ENCODE data around the gene NCK2.

The NCK2 gene

GRCh38 chr2:105893011-105893995, 148.6 kb downstream of the NCK2 start:
- Histone ChIP-seq H3K27ac (ENCODE audit: low read length) (no peak overlapping the region), H2AFZ (ENCODE audit: low read length) (no peak overlapping the region), H3K9ac (ENCODE audit: low read length) (no peak overlapping the region), H3K27me3 (replicated peaks; ENCODE audit: insufficient read depth, low read length) (no peaks in the 10 kb centered on the region), H3K4me1 (ENCODE audit: low read length) (no peaks in the 10 kb centered on the region), H3K9me2 (replicated peaks; ENCODE audit: insufficient read depth, low read length) (no peaks in the 10 kb centered on the region), H3K36me3 (replicated peaks; ENCODE audit: insufficient read depth, low read length) (peaks cover 21% of the 10 kb centered on the region), H3K9me3 (replicated peaks; ENCODE audit: insufficient read depth, low read length) (no peaks in the 10 kb centered on the region), H3K79me2 (ENCODE audit: low read length) (peaks cover 58% of the 10 kb centered on the region), H3K4me2 (ENCODE audit: low read depth, low read length) (no peak overlapping the region), H3K4me3 (ENCODE audit: low read length) (no peak overlapping the region), H4K20me1 (ENCODE audit: insufficient read depth, low read length) (no peaks in the 10 kb centered on the region; the same call in 1 of the 2 replicates), H3F3A (ENCODE audit: insufficient read depth, low read length) (no peaks in the 10 kb centered on the region)
- TF ChIP-seq, protein P1, sequence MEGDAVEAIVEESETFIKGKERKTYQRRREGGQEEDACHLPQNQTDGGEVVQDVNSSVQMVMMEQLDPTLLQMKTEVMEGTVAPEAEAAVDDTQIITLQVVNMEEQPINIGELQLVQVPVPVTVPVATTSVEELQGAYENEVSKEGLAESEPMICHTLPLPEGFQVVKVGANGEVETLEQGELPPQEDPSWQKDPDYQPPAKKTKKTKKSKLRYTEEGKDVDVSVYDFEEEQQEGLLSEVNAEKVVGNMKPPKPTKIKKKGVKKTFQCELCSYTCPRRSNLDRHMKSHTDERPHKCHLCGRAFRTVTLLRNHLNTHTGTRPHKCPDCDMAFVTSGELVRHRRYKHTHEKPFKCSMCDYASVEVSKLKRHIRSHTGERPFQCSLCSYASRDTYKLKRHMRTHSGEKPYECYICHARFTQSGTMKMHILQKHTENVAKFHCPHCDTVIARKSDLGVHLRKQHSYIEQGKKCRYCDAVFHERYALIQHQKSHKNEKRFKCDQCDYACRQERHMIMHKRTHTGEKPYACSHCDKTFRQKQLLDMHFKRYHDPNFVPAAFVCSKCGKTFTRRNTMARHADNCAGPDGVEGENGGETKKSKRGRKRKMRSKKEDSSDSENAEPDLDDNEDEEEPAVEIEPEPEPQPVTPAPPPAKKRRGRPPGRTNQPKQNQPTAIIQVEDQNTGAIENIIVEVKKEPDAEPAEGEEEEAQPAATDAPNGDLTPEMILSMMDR (IDR thresholded peaks at IDR 0.05; ENCODE audit: low read length), result no peak
- TF ChIP-seq EZH2 (optimal IDR thresholded peaks at IDR 0.05; ENCODE audit: low read depth, low read length) (no peak), EZH2phosphoT487 (IDR thresholded peaks at IDR 0.05; ENCODE audit: low read length) (no peak)
- DNase-seq, result no peak

GRCh38 chr2:105894327-105894944, 149.7 kb downstream of the NCK2 start:
- TF ChIP-seq, protein P1 (IDR thresholded peaks at IDR 0.05; ENCODE audit: low read length), result no peak
- Histone ChIP-seq H3K36me3 (replicated peaks; ENCODE audit: insufficient read depth, low read length) (peaks cover 21% of the 10 kb centered on the region), H3F3A (ENCODE audit: insufficient read depth, low read length) (no peaks in the 10 kb centered on the region), H3K27me3 (replicated peaks; ENCODE audit: insufficient read depth, low read length) (no peaks in the 10 kb centered on the region), H3K9me2 (replicated peaks; ENCODE audit: insufficient read depth, low read length) (no peaks in the 10 kb centered on the region), H3K9me3 (replicated peaks; ENCODE audit: insufficient read depth, low read length) (no peaks in the 10 kb centered on the region), H3K4me2 (ENCODE audit: low read depth, low read length) (no peak overlapping the region), H3K4me1 (ENCODE audit: low read length) (no peaks in the 10 kb centered on the region), H4K20me1 (ENCODE audit: insufficient read depth, low read length) (no peaks in the 10 kb centered on the region; the same call in 1 of the 2 replicates), H2AFZ (ENCODE audit: low read length) (no peak overlapping the region), H3K27ac (ENCODE audit: low read length) (no peak overlapping the region), H3K4me3 (ENCODE audit: low read length) (no peak overlapping the region), H3K79me2 (ENCODE audit: low read length) (peaks cover 52% of the 10 kb centered on the region), H3K9ac (ENCODE audit: low read length) (no peak overlapping the region)
- DNase-seq, result no peak

- Histone ChIP-seq H3K9me2 (replicated peaks; ENCODE audit: insufficient read depth, low read length) (no peaks in the 10 kb centered on the region), H3K4me2 (ENCODE audit: low read depth, low read length) (no peak overlapping the region), H3K4me3 (ENCODE audit: low read length) (no peak overlapping the region), H3K4me1 (ENCODE audit: low read length) (no peaks in the 10 kb centered on the region), H2AFZ (ENCODE audit: low read length) (no peak overlapping the region), H3F3A (ENCODE audit: insufficient read depth, low read length) (no peaks in the 10 kb centered on the region), H3K36me3 (replicated peaks; ENCODE audit: insufficient read depth, low read length) (peaks cover 21% of the 10 kb centered on the region), H3K9me3 (replicated peaks; ENCODE audit: insufficient read depth, low read length) (no peaks in the 10 kb centered on the region), H4K20me1 (ENCODE audit: insufficient read depth, low read length) (no peaks in the 10 kb centered on the region), H3K27ac (ENCODE audit: low read length) (no peak overlapping the region), H3K79me2 (ENCODE audit: low read length) (peaks cover 35% of the 10 kb centered on the region), H3K27me3 (replicated peaks; ENCODE audit: insufficient read depth, low read length) (no peaks in the 10 kb centered on the region), H3K9ac (ENCODE audit: low read length) (no peak overlapping the region)
- DNase-seq, result no peak
- TF ChIP-seq EZH2 (optimal IDR thresholded peaks at IDR 0.05; ENCODE audit: low read depth, low read length) (no peak), EZH2phosphoT487 (IDR thresholded peaks at IDR 0.05; ENCODE audit: low read length) (no peak)
- TF ChIP-seq, protein P1 (IDR thresholded peaks at IDR 0.05; ENCODE audit: low read length), result no peak
Measured at GRCh38 chr2:105895990-105896764, 151.5 kb downstream of the NCK2 start.

Data from MM.1S (cell line).